Ishikawa (cell line): ENCODE measurements around the gene ZMYND10.

Experiments
- CEBPB ChIP-seq: IDR thresholded peaks from 2 replicates; pipeline ENCODE4 v1.6.1; 2012
- CREB1 ChIP-seq: IDR thresholded peaks from 2 replicates; pipeline ENCODE4 v1.6.1; 2012; ENCODE audit warnings: low read depth
- EGR1 ChIP-seq: IDR thresholded peaks from 2 replicates; pipeline ENCODE4 v1.6.1; 2012
- EP300 ChIP-seq: IDR thresholded peaks from 2 replicates; pipeline ENCODE4 v1.6.1; 2012; ENCODE audit warnings: borderline replicate concordance
- FOXM1 ChIP-seq: IDR thresholded peaks from 2 replicates; pipeline ENCODE4 v1.6.1; 2012; ENCODE audit warnings: low read depth, borderline replicate concordance
- MAX ChIP-seq: IDR thresholded peaks from 2 replicates; pipeline ENCODE4 v1.6.1; 2012
- NFIC ChIP-seq: IDR thresholded peaks from 2 replicates; pipeline ENCODE4 v1.6.1; 2012
- RAD21 ChIP-seq: IDR thresholded peaks from 2 replicates; pipeline ENCODE4 v1.6.1; 2012; ENCODE audit warnings: low read depth
- REST ChIP-seq: IDR thresholded peaks from 2 replicates; pipeline ENCODE4 v1.6.1; 2012; ENCODE audit warnings: low read depth, mild to moderate bottlenecking
- TAF1 ChIP-seq: IDR thresholded peaks from 2 replicates; pipeline ENCODE4 v1.6.1; 2012; ENCODE audit warnings: low read depth, mild to moderate bottlenecking
- TCF12 ChIP-seq: IDR thresholded peaks from 2 replicates; pipeline ENCODE4 v1.6.1; 2012; ENCODE audit warnings: low read depth
- TEAD4 ChIP-seq: IDR thresholded peaks from 2 replicates; pipeline ENCODE4 v1.6.1; 2012
- USF1 ChIP-seq: IDR thresholded peaks from 2 replicates; pipeline ENCODE4 v1.6.1; 2012
- YY1 ChIP-seq: IDR thresholded peaks from 2 replicates; pipeline ENCODE4 v1.6.1; 2012; ENCODE audit warnings: low read depth
- ZBTB7A ChIP-seq: IDR thresholded peaks from 2 replicates; pipeline ENCODE4 v1.6.1; 2012; ENCODE audit warnings: low read depth

The ZMYND10 gene

GRCh38 chr3:50375258-50375931 lies 29.9 kb upstream of the ZMYND10 start:
- TF ChIP-seq ZBTB7A (no peak), TAF1 (no peak), TCF12 (no peak), CREB1 (no peak), USF1 (no peak), CEBPB (no peak), EGR1 (no peak), RAD21 (no peak), YY1 (no peak), REST (no peak), MAX (no peak), NFIC (no peak), EP300 (no peak), TEAD4 (no peak), FOXM1 (no peak)

GRCh38 chr3:50374363-50375257 lies 29.1 kb upstream of the ZMYND10 start:
- TF ChIP-seq MAX (no peak), EGR1 (no peak), TCF12 (no peak), EP300 (no peak), CREB1 (no peak), USF1 (no peak), CEBPB (no peak), REST (no peak)

GRCh38 chr3:50373146-50374051 lies 27.9 kb upstream of the ZMYND10 start:
- no peak for TF ChIP-seq TCF12
- no peak for TF ChIP-seq CEBPB

GRCh38 chr3:50372349-50372748 lies 26.8 kb upstream of the ZMYND10 start:
- TF ChIP-seq EP300, result no peak
- no peak for TF ChIP-seq FOXM1
- TF ChIP-seq RAD21, result no peak
- TF ChIP-seq NFIC, result no peak
- no peak for TF ChIP-seq MAX
- no peak for TF ChIP-seq ZBTB7A
- no peak for TF ChIP-seq YY1
- no peak for TF ChIP-seq TAF1
- TF ChIP-seq REST, result no peak
- no peak for TF ChIP-seq EGR1
- no peak for TF ChIP-seq TCF12
- no peak for TF ChIP-seq TEAD4
- no peak for TF ChIP-seq CREB1
- TF ChIP-seq CEBPB, result no peak
- TF ChIP-seq USF1, result no peak
